GM19372 (cell line): ENCODE measurements around the gene ARHGAP6.
A peak's percentile ranks its signal among the peaks of the same experiment; 100 is the strongest.
"Not testable (repeated sequence)": the region's sequence is repeated elsewhere in the genome, so short reads cannot be mapped to it uniquely, and the experiment has no call there.

Experiments used
- ATAC-seq: cut with Tn5 transposase; IDR thresholded peaks from one replicate; pipeline ENCODE4 v1.9.1; 2021; ENCODE audit warnings: mild to moderate bottlenecking, low read depth, moderate library complexity; ENCODE audit not compliant: unreplicated experiment

Gene ARHGAP6

DNA sequence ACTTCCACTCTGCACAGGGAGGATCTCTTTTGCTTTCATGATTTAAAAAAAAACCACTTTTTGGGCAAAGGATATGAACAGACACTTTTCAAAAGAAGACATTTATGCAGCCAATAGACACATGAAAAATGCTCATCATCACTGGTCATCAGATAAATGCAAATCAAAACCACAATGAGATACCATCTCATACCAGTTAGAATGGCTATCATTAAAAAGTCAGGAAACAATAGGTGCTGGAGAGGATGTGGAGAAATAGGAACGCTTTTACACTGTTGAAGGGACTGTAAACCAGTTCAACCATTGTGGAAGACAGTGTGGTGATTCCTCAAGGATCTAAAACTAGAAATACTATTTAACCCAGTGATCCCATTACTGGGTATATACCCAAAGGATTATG, 87.4 kb downstream of the ARHGAP6 start:
- not testable (repeated sequence) for ATAC-seq

DNA sequence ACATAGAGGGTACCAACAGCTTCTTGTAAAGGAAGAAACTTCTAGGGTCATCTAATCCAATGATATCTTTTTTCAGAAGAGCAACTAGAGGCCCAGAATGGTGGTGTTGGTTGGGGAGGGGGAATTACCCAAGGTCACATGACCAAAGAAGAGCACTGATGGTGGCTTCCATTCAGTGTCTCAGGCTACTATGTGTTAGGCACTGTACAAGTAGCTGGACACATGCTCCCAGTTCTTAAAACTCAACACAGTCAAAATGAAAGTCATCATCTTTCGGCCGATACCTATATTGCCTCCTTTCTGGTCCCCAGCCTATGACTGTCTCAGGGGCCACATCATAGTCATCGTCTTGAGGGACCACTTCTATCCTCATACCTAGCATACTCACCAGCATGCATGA, 88.1 kb downstream of the ARHGAP6 start:
- ATAC-seq = peak; percentile 72

DNA sequence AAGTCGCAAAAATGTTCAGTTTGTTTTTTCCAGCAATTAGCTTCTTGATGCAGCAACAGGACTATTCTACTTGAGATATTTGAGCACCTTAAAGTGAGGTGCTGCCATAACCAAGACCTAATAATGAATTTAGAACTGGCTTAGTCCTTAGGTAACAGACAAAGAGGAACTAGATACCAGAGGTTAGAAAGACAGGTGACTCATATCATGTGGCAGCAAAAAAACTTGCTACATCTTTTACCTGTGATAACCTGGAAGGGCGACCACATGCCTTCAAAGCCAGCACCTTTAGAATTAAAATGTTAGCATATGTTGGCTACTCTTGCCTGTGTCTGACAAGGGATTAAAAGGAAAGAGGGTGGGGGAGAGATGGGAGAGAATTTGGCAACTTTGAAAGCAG, 90.4 kb downstream of the ARHGAP6 start:
- no peak for ATAC-seq

DNA sequence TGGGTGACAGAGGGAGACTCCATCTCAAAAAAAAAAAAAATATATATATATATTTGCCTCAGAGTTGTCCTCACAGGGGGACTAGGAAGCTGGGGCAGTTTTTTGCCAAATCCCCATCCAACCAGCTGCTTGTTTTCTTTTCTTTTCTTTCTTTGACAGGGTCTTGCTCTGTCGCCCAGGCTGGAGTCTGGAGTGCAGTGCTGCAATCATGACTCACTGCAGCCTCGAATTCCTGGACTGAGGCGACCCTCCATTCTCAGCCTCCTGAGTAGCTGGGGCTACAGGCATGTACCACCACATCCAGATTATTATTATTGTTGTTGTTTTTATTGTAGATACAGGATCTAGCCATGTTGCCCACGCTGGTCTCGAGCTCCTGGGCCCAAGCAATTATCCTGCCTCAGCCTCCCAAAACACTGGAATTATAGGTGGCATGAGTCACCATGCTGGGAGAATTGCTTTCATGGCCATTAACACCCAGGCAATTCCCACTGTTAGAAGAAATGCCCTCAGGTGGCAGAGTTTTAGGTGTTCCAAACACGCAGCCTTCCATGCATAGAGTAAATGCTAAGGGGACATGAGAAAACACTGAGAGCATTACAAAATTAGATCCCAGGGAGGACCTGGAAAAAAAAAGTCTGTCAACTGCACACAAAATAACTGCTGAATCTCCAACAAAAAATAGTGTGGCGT, 98.0 kb downstream of the ARHGAP6 start:
- ATAC-seq = no peak

DNA sequence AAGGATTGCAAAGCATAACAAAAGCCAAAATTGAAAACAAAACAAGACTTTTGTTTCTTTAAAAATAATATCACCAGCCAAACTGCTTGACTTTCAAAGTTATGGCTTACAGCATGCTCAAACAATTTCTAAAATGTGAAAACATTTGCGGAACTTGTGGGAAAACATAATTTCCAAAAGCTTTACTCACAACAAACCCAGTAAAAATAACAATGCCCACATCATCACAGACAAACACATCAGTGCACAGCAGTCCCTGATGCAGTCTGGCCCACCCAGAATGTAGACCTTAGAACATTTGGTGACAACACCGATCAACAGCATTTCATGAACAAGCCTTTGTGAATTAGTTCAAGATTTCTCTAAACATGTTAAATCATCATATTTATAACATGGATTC, 98.9 kb downstream of the ARHGAP6 start:
- no peak for ATAC-seq

DNA sequence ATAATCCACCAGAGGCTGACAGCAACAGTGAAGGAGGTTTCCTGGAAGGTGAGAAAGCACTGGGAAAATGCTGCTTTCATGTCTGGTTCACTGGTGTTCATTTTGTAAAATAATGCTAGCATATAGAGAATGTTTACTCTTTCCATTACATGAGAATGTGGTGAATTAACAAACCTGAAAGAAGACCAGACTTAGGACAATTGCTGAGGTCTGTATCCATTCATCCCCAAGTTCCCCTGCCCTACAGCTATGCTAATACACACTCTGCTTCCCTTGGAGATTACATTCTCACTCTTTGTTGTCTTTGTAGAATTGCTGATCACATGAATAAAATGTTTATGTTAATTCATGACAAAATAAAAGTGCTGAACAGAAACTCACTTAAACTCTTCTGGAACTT, 99.5 kb downstream of the ARHGAP6 start:
- ATAC-seq = no peak

DNA sequence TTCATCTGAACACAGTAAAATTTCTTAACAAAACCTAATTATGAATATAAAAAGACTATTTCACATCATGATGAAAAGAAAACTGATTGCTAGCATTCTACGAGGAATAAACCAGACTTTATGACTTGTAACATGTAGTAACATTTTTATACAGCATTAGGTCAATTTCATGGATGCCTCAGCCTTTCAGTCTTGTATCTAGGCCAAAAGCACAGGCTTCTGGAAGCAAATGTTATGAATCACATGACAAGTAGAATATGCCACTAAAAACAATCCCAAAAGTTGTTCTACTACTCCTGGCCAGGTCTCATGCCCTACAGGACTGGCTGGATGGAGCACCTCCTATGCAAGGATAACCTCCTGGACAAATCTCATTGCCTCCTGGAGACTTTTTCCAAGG, 101.2 kb downstream of the ARHGAP6 start:
- no peak for ATAC-seq

DNA sequence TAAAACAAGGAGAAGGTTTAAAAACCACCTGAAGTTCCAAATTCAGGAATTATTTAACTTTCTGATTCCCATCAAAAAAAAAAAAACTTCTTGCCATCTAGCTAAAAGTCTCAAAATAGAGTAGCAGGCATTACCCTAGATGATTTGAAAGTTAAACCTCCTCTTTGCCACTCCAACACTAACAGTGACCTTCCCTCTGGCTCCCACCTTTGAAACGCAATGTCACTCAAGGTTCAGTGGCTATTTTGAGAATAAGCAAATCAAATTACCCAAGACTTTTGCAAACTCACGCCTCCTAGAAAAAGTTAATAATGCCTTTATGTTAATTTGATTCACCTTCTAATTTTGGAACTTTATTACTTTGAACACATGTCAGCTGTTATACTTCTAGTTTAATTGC, 103.2 kb downstream of the ARHGAP6 start:
- no peak for ATAC-seq

DNA sequence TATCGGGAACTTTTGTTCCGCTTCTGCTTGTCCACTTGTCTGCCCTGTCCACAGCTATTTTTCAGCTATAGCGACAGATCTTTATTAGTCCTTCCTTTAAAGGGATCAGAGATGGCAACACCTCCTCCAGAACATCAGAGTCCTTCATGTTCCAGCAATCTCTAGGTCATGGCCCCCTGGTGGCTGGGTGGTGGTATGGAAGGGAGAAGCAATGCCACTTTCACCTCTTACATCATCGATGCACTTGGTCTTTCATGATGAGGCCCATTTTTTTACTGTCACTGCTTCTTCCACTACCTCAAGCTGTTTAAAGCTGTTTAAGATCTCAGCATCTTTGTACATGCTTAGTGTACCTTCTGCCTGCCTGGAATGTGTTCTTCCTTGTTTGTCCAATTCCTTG, 106.7 kb downstream of the ARHGAP6 start:
- ATAC-seq = no peak

DNA sequence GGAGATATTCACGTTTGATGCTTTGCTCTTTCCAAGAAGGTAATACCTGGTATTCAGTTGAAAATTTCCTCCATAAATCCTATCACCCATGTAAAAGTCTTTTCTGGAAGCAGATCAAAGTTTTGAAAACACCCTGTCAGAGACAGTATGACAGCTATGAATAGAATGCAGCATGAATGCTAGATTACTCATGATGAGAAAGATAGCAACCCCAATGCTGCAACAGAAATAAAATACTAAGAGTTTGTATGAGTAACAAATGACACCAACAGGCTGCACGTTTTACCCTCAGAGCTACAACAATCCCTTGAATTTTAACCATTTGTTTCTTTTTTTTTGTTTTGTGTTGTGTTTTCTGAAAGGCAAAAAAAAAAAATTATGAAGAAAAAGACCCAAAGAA, 108.6 kb downstream of the ARHGAP6 start:
- ATAC-seq = no peak

DNA sequence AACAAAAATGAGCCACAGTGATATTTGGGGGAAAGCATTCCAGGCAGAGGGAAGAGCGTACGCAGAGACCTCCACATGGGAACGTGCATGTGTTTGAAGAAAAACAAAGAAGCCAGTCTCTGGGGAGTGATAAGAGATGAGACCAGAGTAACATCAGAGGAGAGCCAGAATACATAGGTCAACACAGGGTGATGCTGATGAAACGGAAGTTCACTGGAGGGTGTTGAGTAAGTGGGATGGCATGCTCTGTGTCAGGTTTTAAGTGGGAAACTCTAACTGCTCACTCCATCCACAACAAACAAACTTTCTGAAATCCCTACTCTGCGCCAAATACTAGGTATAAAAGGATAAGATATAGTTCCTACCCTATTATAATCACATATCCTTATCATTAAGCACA, 110.0 kb downstream of the ARHGAP6 start:
- ATAC-seq = no peak

DNA sequence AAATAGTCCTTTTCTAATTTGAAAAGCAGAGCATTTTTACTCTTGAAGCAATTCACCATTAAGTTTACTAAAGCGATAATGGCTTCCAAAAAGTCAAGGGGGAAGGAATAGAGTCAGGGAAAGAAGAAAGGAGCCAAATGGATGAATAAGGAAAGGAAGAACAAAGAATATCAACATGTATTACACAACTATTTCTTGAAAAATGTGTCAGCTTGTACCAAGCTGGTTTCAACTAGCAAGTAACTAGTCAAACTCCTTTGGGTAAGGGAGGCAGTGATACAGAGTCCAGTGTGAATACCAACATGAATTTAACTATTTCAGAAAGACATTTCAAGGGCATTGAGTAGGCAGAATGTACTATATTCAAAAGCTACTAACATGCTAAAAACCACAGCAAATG, 112.1 kb downstream of the ARHGAP6 start:
- no peak for ATAC-seq

DNA sequence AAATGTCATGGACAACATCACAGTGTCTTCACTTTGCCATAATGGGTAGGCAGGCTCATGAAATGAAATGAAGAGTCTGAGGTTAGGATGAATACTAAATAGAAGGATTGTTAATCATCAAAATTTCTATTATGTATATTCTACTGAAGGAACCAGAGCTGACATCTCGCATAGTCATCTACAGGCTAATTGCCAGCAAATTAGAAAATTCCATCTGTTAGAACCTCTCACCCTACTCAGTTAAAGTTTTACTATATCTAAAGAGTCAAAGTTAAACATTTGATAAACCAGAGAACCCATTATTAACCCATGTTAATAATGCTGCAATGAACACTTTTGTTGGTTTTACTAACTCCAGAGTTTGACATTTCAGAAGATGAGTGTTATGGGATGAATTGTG, 114.6 kb downstream of the ARHGAP6 start:
- ATAC-seq = no peak

DNA sequence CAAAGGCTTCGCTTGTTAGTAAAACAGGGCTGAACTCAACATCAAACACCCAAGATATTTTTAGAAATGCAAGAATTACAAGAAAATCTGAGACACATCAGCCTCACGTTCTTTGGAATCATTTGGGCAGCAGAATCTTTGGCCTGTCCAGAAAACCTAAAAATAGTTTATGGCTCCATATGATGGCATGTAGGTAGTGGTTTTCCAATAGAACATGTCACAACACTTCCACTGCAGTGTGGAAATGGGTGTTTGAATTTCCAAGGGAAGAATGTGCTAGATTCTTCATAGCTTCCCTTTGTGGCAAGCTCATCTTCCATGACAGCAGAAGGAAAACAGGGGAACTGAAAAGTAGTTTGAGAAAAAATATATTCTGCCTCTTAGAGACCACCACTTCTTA, 118.8 kb downstream of the ARHGAP6 start:
- no peak for ATAC-seq

DNA sequence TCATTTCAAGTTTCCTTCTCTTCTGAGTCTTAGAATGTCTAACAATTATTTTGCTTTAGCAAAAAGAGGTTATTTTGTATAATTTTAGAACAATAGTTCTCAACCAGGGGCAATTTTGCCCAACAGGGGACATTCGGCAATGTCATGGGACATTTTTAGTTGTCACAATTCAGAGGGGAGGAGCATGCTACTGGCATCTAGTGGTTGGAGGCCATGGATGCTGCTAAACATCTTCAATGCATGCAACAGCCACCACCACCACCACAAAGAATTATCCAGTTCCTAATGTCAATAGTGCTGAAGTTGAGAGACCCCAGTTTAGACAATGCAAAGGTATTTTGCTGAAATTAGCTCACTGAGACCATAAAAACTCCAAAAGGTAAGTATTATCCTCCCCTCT, 122.5 kb downstream of the ARHGAP6 start:
- ATAC-seq = no peak

DNA sequence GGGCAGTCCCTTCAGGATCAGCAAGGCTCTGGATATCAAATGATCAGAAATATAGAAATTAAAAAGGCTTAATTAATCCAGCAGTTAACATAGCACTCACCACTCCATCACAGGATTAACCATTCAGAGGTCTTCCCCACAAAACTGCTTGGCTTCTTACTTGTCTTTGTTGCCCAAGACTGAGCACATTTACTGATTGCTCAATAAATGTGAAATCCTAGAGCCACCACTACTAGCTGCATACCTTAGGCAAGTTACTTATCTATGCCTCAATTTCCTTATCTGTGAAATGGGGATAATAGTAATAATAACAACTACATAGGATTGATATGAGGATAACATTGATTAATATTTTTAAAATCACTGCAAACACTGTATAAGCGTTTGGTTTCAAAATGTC, 124.2 kb downstream of the ARHGAP6 start:
- no peak for ATAC-seq

DNA sequence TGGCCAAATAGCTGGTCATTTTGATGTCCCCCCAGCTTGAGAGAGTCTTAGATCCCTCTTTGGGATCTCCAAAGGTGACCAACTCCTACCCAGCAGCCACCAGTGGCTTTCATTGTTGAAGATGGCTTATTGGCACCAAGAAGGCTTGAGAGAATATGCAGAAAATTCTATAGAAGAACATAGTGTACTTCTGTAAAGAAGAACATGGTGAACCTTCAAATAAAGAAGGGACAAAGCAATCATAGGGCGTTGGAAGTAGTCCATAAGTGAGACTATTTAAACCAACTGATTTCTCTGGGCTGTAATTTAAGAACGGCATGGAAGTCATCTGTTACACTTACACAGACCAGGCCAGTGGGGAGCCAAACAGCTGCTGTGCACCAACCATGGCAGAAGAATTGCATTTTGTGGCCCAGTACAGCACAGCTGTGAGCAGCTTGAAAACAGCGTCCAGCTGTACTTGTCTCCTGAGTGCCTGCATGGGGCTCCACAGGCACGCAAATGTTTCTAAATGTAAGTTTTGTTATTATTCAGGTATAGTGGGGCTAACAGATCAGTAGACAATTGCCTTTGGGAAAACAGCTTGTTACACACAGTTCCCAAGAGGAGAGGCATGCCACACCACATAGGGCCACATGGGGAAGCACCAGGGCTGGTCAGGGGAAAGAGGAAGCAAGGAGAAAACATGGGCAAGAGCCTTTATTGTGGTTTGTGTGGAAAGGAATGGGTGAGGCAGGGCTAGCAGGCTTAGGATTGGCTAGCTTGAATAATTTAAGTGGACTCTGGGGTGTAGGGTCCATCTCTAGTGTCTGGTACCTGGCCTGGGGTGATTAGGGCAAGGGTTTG, 125.0 kb downstream of the ARHGAP6 start:
- peak; percentile 84 for ATAC-seq

DNA sequence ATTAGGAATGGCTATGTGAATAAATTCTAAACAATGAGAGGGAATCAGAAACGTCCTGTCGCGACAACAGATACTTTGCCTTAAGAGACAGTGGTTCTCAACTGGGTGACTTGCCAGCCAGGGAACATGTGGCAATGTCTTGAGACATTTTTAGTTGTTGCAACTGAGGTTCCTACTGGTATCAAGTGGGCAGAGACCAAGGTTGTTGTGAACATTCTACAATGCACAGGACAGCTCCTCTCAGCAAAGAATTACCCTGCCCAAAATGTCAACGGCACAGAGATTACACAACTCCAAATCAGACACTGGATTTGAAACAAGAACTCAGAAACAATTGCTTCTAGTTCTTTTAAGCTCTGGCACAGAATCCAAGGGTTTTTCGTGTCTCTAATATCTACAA, 128.6 kb downstream of the ARHGAP6 start:
- no peak for ATAC-seq

DNA sequence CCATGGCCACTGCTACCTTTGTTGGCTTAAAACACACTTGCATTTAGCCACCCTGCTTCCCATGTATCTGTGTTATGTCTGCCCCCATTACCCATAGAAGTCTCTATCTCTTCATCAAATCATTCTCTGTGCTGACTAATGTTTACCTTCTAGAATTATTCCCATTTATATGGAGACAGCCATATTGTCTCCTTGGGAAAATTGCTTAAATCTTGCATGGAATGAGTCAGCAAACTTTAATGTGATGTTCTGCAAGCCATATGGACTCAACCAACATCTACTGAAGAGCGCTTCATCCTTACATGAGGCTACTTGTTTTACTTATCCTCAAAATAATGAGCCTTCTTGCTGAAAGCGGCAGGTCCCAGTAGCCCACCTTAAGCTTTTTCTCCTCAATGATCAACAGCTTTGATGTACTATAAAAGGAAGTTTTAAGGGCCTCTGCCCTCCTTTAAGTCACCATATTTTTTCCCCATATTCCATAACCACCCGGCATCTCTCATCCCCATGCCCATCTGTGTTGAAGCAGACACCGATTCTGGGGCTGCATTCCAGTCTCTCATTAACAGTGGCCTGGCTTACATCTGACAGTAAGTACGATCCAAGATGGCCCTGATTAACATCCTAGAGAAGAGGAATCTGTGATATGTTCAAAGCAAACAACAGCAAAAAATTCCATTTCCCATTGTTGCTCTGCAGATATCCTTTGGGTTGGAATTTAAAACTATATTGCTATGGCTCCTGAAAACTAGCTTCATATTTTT, 130.4 kb downstream of the ARHGAP6 start:
- no peak for ATAC-seq

DNA sequence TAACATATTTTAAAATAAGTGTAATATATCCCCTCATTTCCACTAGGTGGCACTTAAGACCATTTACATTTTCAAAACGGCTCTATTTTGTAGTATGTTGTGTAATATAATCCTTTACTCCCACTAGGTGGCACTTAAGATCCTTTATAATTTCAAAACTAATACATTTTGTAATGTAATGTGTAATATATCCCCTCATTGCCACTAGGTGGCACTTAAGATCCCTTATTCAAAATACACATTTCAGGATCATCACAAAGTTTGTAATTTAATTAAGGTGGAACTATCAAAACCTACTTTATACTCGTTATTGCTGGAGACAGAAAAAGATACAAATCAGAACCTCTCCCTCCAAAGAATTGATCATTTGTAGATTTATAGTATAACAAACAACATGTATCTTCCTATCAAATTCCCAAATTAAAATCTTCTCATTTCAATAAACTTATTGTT, 132.5 kb downstream of the ARHGAP6 start:
- no peak for ATAC-seq
